ENCODE results near the gene SLC39A10.

SLC39A10 gene

DNA sequence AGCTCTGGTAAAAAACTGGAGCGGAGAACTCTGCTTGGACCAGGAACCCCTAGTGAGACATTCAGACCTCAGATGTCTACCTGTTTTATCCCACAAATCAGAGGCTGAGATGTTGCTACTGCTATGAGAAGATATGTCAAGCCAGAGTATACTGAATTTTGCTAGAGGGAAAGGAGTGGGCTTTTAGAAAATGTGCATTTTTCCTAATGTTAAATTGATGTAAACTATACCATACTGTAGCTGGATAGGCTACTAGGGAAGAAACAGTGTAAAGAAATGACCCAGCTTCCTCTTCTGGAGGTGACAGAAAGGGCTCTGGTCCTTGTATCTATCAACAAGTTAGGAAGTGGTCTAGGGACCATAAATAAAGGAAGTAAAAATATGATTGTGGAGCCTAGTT is 65.0 kb downstream of the SLC39A10 start:
- DNase-seq (ENCODE audit: low read depth in 4 of 4, low spot score in 1 of 4), result no peak

DNA sequence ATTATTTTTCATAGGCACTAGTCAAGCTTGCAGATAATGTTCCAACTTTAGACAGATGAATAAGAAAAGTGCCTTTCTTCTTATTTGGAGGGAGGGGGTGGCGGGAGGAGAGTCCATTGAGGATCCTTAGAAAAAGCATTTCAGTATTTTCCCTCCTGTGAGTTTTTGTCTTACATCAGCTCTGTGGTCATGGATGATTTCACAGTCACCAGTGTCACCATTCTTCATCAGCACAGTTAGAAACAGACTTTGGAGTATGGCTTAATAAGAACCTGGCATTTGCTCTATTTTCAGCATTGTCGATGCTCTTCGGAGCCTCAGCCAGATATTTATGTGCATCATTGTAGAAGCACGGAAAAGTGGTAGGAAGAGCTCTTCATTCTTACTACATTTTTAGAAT is 70.1 kb downstream of the SLC39A10 start:
- DNase-seq (ENCODE audit: low read depth in 4 of 4, low spot score in 1 of 4), result no peak

DNA sequence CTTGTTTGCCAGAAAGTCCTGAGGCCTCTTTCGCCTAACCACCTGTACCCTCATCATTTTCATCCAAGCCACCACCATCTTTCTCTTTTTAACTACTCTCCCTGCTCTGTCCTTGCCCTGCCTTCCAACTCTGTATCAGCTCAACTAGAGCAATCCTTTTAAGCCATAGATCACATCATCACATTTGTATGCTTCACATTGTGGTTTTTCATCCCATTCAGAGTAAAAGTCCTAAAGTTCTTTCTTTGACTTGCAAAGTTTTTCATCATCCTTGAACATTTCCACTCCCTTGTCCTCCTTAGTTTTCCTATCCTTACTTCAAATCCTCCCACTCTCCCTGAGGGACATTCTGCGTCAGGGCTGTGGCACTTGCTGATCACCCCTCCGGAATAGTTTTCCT is 73.9 kb downstream of the SLC39A10 start:
- no peak for DNase-seq (ENCODE audit: low read depth in 4 of 4, low spot score in 1 of 4)

DNA sequence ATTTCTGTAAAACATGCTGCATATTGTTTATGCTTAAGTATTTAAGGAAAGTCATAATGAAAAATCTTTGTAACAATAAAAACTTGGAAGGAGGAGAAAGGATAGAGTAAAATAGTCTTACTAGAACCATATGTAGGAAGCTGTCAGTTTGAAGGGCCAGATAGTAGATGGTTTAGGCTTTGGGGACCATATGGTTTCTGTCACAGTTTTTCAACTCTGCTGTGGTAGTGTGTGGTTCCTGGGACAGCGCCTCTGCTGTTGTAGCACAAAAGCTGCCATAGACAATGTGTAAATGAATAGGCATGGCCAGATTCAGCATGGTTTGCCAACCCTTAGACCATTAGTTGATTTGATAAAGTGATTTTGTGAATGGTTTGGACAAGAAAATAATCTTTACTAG is 75.5 kb downstream of the SLC39A10 start:
- DNase-seq (ENCODE audit: low read depth in 4 of 4, low spot score in 1 of 4), result no peak

DNA sequence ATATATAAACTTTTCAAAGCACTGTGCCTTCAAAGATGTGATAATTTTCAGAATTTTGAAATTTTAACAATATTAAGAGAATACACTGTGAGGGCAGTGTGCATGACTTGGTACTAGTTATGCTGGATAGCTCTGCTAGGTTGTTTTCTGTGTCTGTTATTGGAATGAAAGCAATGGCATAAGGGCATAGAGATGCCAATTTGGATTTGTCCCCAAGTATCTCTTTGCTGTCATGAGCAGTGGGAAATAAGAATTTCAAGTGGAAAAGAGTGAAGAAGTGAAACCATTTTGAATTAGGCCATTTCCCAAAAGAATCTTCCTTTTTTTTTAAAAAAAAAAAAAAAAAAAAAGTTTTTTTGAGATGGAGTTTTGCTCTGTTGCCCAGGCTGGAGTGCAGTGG is 76.8 kb downstream of the SLC39A10 start:
- no peak for DNase-seq (ENCODE audit: low read depth in 4 of 4, low spot score in 1 of 4)

DNA sequence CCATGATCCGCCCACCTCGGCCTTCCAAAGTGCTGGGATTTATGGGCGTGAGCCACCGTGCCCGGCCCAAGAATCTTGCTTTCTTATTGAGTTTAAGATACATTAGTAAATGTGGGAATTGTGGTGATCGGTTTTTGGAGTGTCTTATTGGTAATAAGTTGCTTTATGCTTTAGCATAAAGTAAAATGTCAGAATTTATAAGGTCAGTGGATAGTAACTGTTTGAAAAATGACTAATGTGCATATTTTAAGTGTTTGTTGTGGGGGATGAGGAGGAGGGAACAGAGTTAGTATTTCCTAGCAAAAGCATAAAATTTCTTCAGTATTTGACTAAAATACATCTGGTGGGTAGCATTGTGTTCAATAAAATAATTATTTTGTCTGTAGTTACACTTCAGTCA is 77.4 kb downstream of the SLC39A10 start:
- no peak for DNase-seq (ENCODE audit: low read depth in 4 of 4, low spot score in 1 of 4)

DNA sequence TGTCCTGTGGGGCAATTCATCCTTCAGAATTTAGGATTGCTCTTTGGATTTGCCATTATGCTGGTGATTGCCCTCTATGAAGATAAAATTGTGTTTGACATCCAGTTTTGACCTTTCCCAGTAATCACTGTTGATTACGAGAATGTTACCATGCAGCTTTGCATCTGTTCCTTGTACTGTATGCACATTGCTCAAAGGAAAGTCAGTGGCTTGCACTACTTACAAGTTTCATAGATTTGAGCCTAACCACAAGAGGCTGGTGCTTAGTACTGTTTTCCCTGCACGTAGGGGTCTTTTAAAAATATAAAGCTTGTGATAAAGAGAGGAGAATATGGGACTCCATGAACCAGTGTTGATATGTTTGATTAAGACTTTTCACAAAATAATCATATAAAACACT is 77.9 kb downstream of the SLC39A10 start:
- DNase-seq (ENCODE audit: low read depth in 4 of 4, low spot score in 1 of 4), result no peak

DNA sequence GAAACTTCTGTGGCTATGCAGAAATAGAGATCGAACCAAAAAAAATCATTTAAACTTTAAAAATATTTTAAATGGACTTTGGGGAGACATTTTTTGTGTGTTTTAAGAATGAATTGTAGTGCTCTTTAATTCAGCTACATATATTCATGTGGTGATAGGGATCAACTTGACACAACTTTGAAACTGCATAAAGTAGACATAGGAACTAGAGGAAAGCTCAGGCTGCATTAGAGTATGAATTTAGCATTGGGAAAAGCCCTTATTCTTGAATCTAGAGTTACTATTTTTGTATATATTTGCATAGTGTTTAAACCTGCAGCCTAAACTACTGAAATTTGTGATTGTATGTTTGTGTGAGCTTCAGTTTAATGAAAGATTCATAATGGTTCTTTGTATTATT is 78.3 kb downstream of the SLC39A10 start:
- no peak for DNase-seq (ENCODE audit: low read depth in 4 of 4, low spot score in 1 of 4)

DNA sequence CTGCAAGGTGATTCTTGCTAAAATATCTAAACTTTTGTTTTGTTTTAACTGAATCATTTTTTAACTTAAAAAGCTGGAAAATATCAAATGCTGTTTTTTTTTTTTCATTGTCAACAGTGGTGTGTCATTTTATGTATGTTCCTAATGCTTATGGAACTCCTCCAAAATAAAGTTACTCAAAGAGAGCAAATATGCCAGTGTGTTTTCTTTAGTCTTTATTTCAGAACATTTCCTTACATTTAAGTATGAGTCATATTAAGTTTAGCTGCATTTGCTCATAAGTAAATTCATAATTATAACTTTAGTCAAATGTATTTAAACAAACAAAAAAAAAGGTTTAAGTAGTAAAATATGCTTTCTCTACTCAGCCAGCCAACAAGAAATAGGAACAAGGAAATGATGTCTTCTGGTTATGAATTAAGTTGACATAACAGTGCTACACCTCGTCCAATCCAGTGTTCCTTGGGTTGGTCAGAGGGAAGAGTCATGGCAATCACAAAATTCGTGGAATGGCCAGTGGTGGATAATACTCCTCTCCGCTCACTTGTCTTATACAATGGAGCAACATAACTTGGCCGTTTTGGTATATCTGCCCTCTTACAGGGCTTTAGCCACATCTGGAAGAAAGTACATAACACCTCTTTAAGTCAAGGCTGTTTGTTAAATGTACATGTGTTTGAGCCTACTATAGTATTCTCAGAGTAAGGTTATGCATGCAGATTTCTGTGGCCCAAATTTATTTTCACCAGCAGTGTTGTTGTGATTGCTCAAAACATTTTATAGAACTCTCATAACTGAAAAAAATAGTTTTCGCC is 80.7 kb downstream of the SLC39A10 start:
- DNase-seq (ENCODE audit: low read depth in 4 of 4, low spot score in 1 of 4), result no peak

DNA sequence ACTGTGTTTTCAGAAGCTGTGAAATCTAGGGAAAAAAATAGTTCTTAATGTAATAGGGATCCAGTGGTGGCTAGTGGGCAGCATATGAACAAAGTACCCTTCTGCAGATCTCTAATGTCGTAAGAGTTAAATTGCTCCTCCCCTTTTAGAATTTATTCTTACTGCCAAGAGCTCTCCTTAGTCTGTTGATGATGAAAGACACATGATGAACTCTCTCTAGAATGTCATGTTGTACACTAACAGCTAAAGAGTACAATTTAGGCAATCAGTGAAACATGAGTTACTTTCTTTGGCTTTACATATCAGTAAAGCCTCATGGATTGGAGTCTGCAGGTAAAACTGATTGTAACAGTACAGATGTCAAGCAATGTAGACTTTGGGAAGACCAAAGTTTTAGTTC is 84.2 kb downstream of the SLC39A10 start:
- no peak for DNase-seq (ENCODE audit: low read depth in 4 of 4, low spot score in 1 of 4)

DNA sequence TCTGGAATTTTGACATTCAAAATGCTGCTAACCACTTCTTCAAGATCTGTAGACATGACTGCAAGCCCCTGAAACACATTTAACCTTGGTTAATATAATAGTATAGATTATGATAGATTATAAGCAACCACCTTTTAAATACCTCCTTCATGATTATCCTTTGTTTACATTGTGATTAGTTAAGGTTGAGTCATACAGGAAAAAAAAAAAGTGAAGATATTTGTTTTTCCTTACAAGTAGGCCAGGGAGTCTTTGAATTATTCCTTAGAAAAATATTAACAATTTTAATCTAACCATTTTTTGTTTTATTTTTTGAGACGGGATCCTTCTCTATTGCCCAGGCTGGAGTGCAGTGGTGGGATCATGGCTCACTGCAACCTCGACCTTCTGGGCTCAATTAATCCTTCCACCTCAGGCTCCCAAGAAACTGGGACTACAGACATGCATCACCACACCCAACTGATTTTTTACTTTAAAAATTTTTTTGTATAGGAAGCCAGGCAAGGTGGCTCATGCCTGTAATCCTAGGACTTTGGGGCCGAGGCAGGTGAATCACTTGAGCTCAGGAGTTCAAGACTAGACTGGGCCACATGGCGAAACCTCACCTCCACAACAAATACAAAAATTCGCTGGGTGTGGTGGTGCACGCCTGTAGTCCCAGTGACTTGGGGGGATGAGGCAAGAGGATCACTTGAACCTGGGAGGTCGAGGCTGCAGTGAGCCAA is 99.4 kb downstream of the SLC39A10 start:
- no peak for DNase-seq (ENCODE audit: low read depth in 4 of 4, low spot score in 1 of 4)

DNA sequence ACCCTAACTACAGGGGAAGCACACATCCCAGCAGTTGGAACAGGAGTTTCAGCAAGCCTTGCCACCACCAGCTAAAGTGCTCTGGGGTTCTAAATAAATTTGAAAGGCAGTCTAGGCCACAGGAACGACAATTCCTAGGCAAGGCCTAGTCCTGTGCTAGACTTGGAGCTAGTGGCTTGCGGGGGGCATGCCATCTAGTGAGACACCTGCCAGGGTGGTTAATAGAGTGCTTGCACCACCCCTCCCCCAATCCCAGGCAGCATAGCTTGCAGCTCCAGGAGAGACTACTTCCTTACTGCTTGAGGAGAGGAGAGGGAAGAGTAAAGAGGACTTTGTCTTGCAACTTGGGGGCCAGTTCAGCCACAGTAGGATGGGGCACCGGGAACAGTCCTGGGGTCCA is 101.8 kb downstream of the SLC39A10 start:
- DNase-seq (ENCODE audit: low read depth in 4 of 4, low spot score in 1 of 4), result no peak

DNA sequence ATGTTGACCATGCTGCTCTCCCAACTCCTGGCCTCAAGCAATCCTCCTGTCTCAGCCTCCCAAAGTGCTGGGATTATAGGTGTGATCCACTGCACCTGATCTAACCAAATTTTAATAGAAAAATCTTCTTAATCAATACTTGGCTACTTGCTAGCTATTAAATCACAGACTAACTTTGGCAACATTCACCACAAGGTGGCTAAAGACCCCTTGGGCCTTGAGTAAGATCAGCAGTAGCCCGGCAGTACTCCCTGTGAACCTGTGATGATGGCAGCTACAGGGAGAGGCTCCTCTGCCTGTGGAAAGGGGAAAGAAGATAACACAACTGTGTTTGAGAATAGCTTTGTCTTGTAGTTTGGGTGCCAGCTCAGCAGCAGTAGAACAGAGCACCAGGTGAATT is 102.9 kb downstream of the SLC39A10 start:
- no peak for DNase-seq (ENCODE audit: low read depth in 4 of 4, low spot score in 1 of 4)

DNA sequence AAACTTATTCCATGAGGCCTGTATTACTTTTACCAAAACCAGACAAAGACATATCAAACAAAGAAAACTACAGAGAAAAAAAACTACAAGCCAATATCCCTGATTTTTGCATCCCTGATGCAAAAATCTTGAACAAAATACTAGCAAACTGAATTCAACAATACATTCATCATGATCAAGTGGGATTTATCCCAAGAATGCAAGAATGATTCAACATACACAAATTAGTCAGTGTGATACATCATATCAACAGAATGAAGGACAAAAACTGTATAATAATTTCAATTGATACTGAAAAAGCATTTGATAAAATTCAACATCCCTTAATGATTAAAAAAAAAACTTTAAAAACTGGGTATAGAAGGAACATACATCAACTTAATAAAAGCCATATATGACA is 106.8 kb downstream of the SLC39A10 start:
- DNase-seq (ENCODE audit: low read depth in 4 of 4, low spot score in 1 of 4), result no peak

DNA sequence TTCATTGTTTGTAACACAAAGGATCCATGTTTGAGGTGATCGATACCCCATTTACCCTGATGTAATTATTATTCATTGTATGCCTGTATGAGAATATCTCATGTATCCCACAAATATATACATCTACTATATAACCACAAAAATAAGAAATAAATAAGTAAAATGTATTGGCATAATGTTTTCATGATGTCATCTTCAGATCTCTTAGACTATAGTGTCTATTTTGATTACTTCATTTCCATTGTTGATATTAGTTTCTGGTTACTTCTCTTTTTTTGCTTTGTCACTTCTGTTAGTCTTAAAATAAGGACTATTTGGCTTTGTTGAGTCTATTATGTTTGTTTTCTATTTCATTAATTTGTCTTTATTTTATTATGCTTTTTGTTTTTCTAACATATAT is 109.7 kb downstream of the SLC39A10 start:
- no peak for DNase-seq (ENCODE audit: low read depth in 4 of 4, low spot score in 1 of 4)

DNA sequence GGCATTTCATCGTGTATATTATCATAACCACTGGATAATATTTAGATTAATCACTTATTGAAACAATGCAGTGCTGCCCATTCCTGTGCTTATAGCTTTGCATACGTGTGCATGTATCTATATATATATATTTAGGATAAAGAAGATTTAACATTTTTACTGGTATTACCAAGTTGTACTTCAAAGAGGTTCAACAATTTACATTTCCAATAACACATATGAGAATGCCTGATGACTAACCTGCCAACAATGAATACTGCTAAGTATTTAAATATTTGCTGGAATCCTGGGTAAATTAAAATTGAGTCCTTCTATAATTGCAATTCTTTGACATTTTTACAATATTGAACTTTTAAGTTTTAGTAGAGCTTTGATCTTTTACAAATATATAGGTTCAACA is 111.4 kb downstream of the SLC39A10 start:
- no peak for DNase-seq (ENCODE audit: low read depth in 4 of 4, low spot score in 1 of 4)

DNA sequence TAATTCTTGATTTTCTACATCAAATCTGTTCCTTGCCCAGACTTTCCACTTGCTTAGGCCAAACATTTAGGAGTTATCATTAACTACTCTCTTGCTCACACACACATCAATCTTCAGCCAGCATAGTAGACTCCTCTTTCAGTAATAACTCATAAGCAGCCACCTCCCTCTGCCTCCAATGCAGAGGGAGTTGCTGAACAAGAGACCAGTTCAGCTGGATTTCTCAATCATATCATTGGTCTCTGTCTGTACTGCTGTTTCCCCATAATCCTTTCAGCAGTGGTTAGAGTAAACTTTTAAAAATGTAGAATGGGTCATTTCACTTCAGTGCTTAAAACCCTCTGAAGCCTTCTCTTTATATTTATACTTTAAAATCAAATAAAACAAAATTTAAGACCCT is 112.9 kb downstream of the SLC39A10 start:
- DNase-seq (ENCODE audit: low read depth in 4 of 4, low spot score in 1 of 4), result no peak

DNA sequence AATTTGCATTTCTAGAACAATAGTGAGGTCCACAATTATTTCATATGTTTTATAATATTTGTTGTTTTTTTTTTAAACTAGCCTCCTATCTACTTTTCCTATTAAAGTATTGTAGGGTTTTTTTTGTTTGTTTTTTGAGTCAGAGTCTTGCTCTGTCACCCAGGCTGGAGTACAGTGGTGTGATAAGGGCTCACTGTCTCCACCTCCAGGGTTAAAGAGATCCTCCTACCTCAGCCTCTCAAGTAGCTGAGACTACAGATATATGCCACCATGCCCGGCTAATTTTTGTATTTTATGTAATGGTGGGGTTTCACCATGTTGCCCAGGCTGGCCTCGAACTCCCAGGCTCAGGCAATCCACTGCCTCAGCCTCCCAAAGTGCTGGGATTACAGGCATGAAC is 122.5 kb downstream of the SLC39A10 start:
- DNase-seq (ENCODE audit: low read depth in 4 of 4, low spot score in 1 of 4), result no peak

DNA sequence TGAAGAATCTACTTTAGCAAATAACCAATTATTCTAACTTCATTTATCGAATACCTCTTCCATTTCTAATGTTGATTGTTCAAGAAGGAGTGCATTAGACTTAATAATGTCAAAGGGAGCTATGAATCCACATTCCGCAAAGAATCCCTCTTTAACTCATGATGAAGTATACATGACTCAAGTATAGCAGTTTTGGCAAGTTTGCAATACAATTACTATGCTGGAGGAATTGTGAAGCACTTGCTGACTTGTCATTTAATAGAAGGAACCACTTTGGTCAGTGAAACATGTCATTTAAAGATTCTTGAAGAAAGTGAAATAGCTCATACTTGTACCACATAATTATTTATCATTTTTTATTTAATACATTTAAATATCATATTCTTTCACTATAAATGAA is 125.1 kb downstream of the SLC39A10 start:
- DNase-seq (ENCODE audit: low read depth in 4 of 4, low spot score in 1 of 4), result no peak
